ENCODE results near the gene MYO1B. TPM values are rescaled to one million over a fixed set of nuclear protein-coding genes. Genes with fewer than 3 reads are reported as not detected.

MYO1B gene
- total RNA-seq, 1 experiment from 2014 or later = 80.3 TPM

DNA sequence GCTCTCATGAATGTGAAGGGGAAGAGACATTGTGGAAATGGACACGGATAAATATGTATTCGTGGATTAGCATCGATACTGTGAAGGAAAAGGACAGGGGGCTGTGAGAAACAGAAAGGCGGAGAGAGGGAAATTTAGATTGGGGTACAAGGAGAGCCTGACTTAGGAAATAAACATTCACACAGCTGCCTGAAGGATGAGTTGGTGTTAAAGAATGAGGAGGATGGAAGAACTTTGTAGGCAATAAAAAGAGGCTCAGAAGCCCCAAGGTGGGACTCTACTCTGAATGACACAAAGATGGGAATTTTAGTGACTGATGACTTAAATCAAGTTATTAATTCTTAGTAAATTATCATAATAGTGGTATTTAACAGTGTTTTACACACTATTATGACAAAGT, 10.1 kb downstream of the MYO1B start:
- peaks cover 38% of the 10 kb centered on the region for H3K4me1 Mint-ChIP-seq (ENCODE audit: low read depth, unreplicated experiment)
- Histone ChIP-seq H3K27me3 (replicated peaks; ENCODE audit: control insufficient read depth, insufficient read depth, low read length) (no peaks in the 10 kb centered on the region), H3K4me3 (ENCODE audit: low read depth, low read length) (no peak overlapping the region), H3K36me3 (ENCODE audit: control insufficient read depth, insufficient read depth, low read length) (no peaks in the 10 kb centered on the region), H3K4me1 (peaks cover 35% of the 10 kb centered on the region), H3K9me3 (no peaks in the 10 kb centered on the region)
- ChIA-PET CTCF (no interaction called here), POLR2A (no interaction called here)
- H3K4me3 Mint-ChIP-seq (ENCODE audit: unreplicated experiment) = no peak overlapping the region
- peaks cover 12% of the 10 kb centered on the region for H3K36me3 Mint-ChIP-seq (ENCODE audit: insufficient read depth, unreplicated experiment)
- BruUV-seq (replicated peaks) = no TSS peak
- H3K9me3 Mint-ChIP-seq (ENCODE audit: unreplicated experiment) = no peaks in the 10 kb centered on the region
- DNase-seq = no peak
- H3K27me3 Mint-ChIP-seq (ENCODE audit: insufficient read depth, unreplicated experiment) = no peaks in the 10 kb centered on the region
- intact Hi-C loops (cut with micrococcal nuclease; ENCODE audit: unreplicated experiment) = no loop called here
- no peak overlapping the region for H3K27ac Mint-ChIP-seq (ENCODE audit: unreplicated experiment)
- TF ChIP-seq CTCF (IDR thresholded peaks at IDR 0.05; ENCODE audit: insufficient read depth in 1 of 2, low read depth in 1 of 2, low read length in 1 of 2, severe bottlenecking in 1 of 2, unreplicated experiment in 1 of 2) = no peak

DNA sequence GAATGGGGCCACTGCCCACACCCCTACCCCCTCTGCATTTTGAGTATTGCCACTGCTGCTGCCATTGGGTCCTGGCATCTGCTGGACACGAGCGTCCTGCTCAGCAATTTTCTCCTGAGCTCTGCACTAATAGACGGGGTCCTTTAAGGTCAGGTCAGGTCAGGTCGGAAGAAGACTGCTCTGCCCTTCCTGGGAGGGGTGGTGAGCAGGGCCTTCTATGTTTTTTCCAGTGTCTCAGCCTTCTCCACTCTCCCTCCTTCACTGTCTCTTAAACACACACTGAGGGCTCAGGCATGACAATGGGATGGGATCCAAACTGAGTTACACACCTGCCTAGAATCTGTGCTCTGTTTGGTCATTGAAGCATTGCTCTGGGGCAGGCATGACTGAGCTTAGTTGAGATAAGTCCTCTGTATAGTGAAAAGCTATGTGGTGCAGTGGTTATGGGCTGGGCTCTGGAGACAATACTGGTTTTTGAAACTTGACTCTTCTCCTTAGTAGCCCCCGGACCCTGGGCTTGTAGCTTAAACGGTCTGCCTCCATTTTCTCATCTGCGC, 10.6 kb downstream of the MYO1B start:
- no peak overlapping the region for H3K27ac Mint-ChIP-seq (ENCODE audit: unreplicated experiment)
- Histone ChIP-seq H3K36me3 (ENCODE audit: control insufficient read depth, insufficient read depth, low read length) (no peaks in the 10 kb centered on the region), H3K27me3 (replicated peaks; ENCODE audit: control insufficient read depth, insufficient read depth, low read length) (no peaks in the 10 kb centered on the region), H3K4me1 (peaks cover 30% of the 10 kb centered on the region), H3K4me3 (ENCODE audit: low read depth, low read length) (no peak overlapping the region), H3K9me3 (no peaks in the 10 kb centered on the region)
- intact Hi-C loops (cut with micrococcal nuclease; ENCODE audit: unreplicated experiment) = no loop called here
- TF ChIP-seq CTCF (IDR thresholded peaks at IDR 0.05; ENCODE audit: insufficient read depth in 1 of 2, low read depth in 1 of 2, low read length in 1 of 2, severe bottlenecking in 1 of 2, unreplicated experiment in 1 of 2) = no peak
- no peak for DNase-seq
- no peaks in the 10 kb centered on the region for H3K27me3 Mint-ChIP-seq (ENCODE audit: insufficient read depth, unreplicated experiment)
- peaks cover 32% of the 10 kb centered on the region for H3K4me1 Mint-ChIP-seq (ENCODE audit: low read depth, unreplicated experiment)
- no TSS peak for BruUV-seq (replicated peaks)
- no peak overlapping the region for H3K4me3 Mint-ChIP-seq (ENCODE audit: unreplicated experiment)
- peaks cover 11% of the 10 kb centered on the region for H3K36me3 Mint-ChIP-seq (ENCODE audit: insufficient read depth, unreplicated experiment)
- ChIA-PET CTCF (interaction anchor here (0.6 kb wide), 1 partner anchor 310 kb away, joined by 4 read pairs; no protein-coding TSS in a partner anchor), POLR2A (no interaction called here)
- no peaks in the 10 kb centered on the region for H3K9me3 Mint-ChIP-seq (ENCODE audit: unreplicated experiment)

- no peak for DNase-seq
- H3K9me3 Mint-ChIP-seq (ENCODE audit: unreplicated experiment) = no peaks in the 10 kb centered on the region
- no peak overlapping the region for H3K4me3 ChIP-seq (ENCODE audit: low read depth, low read length)
- POLR2A ChIA-PET = no interaction called here
- no peak for TF ChIP-seq CTCF (IDR thresholded peaks at IDR 0.05; ENCODE audit: insufficient read depth in 1 of 2, low read depth in 1 of 2, low read length in 1 of 2, severe bottlenecking in 1 of 2, unreplicated experiment in 1 of 2)
- peaks cover 18% of the 10 kb centered on the region for H3K4me1 Mint-ChIP-seq (ENCODE audit: low read depth, unreplicated experiment)
- no peaks in the 10 kb centered on the region for H3K27me3 Mint-ChIP-seq (ENCODE audit: insufficient read depth, unreplicated experiment)
- peaks cover 10% of the 10 kb centered on the region; the same call in 1 of the 2 replicates for H3K4me1 ChIP-seq
- CTCF ChIA-PET = no interaction called here
- H3K27ac Mint-ChIP-seq (ENCODE audit: unreplicated experiment) = no peak overlapping the region
- H3K9me3 ChIP-seq = no peaks in the 10 kb centered on the region
- H3K36me3 Mint-ChIP-seq (ENCODE audit: insufficient read depth, unreplicated experiment) = peaks cover under 1% of the 10 kb centered on the region
- no TSS peak for BruUV-seq (replicated peaks)
- no peaks in the 10 kb centered on the region for H3K36me3 ChIP-seq (ENCODE audit: control insufficient read depth, insufficient read depth, low read length)
- no peak overlapping the region for H3K4me3 Mint-ChIP-seq (ENCODE audit: unreplicated experiment)
- no peaks in the 10 kb centered on the region for H3K27me3 ChIP-seq (replicated peaks; ENCODE audit: control insufficient read depth, insufficient read depth, low read length)
- intact Hi-C loops (cut with micrococcal nuclease; ENCODE audit: unreplicated experiment) = no loop called here
Observed at GRCh38 chr2:191257934-191258333, 12.7 kb downstream of the MYO1B start.
